H1 (cell line): ENCODE measurements around the gene MMP24. TPM values are rescaled to one million over a fixed set of nuclear protein-coding genes. Genes with fewer than 3 reads are reported as not detected.

Source experiments
- ASH2L ChIP-seq: fragments of 200-600, 300-600 bp; sonication (generic); IDR thresholded peaks from one replicate; pipeline ENCODE4 v1.7.1; 2017; ENCODE audit warnings: low read length
- BCL11A ChIP-seq, 2 experiments: IDR thresholded peaks; one replicate each; pipeline ENCODE4 v1.6.1; 2011; ENCODE audit warnings: low read depth in 2 of 2, low read length in 2 of 2, mild to moderate bottlenecking in 2 of 2
- CEBPB ChIP-seq: IDR thresholded peaks from 2 replicates; pipeline ENCODE4 v1.6.1; 2012; ENCODE audit warnings: low read depth, low read length
- CHD2 ChIP-seq: IDR thresholded peaks from 2 replicates; pipeline ENCODE4 v1.6.1; 2012; ENCODE audit warnings: low read length, improper control_type of control experiment
- EGR1 ChIP-seq: IDR thresholded peaks from 2 replicates; pipeline ENCODE4 v1.6.1; 2011; ENCODE audit warnings: low read depth, low read length, borderline replicate concordance
- EP300 ChIP-seq, 2 experiments: IDR thresholded peaks; 1 replicate in 1 of 2; 2 replicates in 1 of 2; pipeline ENCODE4 v1.6.1; 2011 to 2012; ENCODE audit warnings: low read depth in 2 of 2, low read length in 2 of 2, mild to moderate bottlenecking in 2 of 2, borderline replicate concordance in 1 of 2, inconsistent platforms in 1 of 2, moderate library complexity in 1 of 2
- KDM1A ChIP-seq: fragments of 200-600, 300-600 bp; sonication (generic); IDR thresholded peaks from 2 replicates; pipeline ENCODE4 v1.7.1; 2016; ENCODE audit warnings: mild to moderate bottlenecking, low read length, borderline replicate concordance
- KDM5A ChIP-seq: fragments of 200-600 bp; IDR thresholded peaks from 2 replicates; pipeline ENCODE4 v1.7.1; 2012; ENCODE audit warnings: mild to moderate bottlenecking, low read length, inconsistent platforms, mixed read lengths
- MAX ChIP-seq: IDR thresholded peaks from 2 replicates; pipeline ENCODE4 v1.6.1; 2012; ENCODE audit warnings: inconsistent platforms
- SUZ12 ChIP-seq: fragments of 200-600 bp; sonication (generic); IDR thresholded peaks from 2 replicates; pipeline ENCODE4 v1.6.1; 2012; ENCODE audit warnings: mild to moderate bottlenecking, inconsistent platforms, low read length, moderate library complexity, mixed read lengths
- YY1 ChIP-seq: IDR thresholded peaks from 2 replicates; pipeline ENCODE4 v1.6.1; 2011; ENCODE audit warnings: low read depth, mild to moderate bottlenecking, low read length
- ZNF274 ChIP-seq: IDR thresholded peaks from 2 replicates; pipeline ENCODE4 v1.7.0; 2012; ENCODE audit warnings: low read length, borderline replicate concordance; ENCODE audit errors: extremely low read depth
- polyA plus RNA-seq, 7 experiments: library from polyadenylated mRNA; depleted of rRNA in 3 of 7; stranded (reverse) in 5 of 7; unstranded in 2 of 7; fragments of >200 nt in 5 of 7; fragments of 200-250 nt in 2 of 7; gene quantifications; 1 replicate in 5 of 7; 2 replicates in 1 of 7; 4 replicates in 1 of 7; pipeline versions ENCODE4 v1.2.1 to v1.2.3, GENCODE V29; 2011 to 2013; ENCODE audit warnings: missing spikeins in 2 of 7, mixed read lengths in 2 of 7
- total RNA-seq: library from RNA; stranded (reverse); fragmentation: NEBNext Ultra II Directional; extraction: Animal tissue kit (Norgen Biotek cat#: 25700); gene quantifications from 2 replicates; pipeline ENCODE4 v1.2.1, GENCODE V29; 2021
- TF ChIP-seq, protein P1 (sequence below): fragments of 300-600 bp; sonication (generic); IDR thresholded peaks from 2 replicates; pipeline ENCODE4 v1.7.1; 2012; ENCODE audit warnings: low read length, moderate library complexity, mild to moderate bottlenecking, inconsistent platforms; ENCODE audit not compliant: insufficient replicate concordance

The MMP24 gene
- total and polyA plus RNA-seq, 2 of the 8 experiments (the other 6 are each of a cell fraction or from before 2014, with no cell fraction given), result 18.8 to 21.4 TPM

- TF ChIP-seq, protein P1, sequence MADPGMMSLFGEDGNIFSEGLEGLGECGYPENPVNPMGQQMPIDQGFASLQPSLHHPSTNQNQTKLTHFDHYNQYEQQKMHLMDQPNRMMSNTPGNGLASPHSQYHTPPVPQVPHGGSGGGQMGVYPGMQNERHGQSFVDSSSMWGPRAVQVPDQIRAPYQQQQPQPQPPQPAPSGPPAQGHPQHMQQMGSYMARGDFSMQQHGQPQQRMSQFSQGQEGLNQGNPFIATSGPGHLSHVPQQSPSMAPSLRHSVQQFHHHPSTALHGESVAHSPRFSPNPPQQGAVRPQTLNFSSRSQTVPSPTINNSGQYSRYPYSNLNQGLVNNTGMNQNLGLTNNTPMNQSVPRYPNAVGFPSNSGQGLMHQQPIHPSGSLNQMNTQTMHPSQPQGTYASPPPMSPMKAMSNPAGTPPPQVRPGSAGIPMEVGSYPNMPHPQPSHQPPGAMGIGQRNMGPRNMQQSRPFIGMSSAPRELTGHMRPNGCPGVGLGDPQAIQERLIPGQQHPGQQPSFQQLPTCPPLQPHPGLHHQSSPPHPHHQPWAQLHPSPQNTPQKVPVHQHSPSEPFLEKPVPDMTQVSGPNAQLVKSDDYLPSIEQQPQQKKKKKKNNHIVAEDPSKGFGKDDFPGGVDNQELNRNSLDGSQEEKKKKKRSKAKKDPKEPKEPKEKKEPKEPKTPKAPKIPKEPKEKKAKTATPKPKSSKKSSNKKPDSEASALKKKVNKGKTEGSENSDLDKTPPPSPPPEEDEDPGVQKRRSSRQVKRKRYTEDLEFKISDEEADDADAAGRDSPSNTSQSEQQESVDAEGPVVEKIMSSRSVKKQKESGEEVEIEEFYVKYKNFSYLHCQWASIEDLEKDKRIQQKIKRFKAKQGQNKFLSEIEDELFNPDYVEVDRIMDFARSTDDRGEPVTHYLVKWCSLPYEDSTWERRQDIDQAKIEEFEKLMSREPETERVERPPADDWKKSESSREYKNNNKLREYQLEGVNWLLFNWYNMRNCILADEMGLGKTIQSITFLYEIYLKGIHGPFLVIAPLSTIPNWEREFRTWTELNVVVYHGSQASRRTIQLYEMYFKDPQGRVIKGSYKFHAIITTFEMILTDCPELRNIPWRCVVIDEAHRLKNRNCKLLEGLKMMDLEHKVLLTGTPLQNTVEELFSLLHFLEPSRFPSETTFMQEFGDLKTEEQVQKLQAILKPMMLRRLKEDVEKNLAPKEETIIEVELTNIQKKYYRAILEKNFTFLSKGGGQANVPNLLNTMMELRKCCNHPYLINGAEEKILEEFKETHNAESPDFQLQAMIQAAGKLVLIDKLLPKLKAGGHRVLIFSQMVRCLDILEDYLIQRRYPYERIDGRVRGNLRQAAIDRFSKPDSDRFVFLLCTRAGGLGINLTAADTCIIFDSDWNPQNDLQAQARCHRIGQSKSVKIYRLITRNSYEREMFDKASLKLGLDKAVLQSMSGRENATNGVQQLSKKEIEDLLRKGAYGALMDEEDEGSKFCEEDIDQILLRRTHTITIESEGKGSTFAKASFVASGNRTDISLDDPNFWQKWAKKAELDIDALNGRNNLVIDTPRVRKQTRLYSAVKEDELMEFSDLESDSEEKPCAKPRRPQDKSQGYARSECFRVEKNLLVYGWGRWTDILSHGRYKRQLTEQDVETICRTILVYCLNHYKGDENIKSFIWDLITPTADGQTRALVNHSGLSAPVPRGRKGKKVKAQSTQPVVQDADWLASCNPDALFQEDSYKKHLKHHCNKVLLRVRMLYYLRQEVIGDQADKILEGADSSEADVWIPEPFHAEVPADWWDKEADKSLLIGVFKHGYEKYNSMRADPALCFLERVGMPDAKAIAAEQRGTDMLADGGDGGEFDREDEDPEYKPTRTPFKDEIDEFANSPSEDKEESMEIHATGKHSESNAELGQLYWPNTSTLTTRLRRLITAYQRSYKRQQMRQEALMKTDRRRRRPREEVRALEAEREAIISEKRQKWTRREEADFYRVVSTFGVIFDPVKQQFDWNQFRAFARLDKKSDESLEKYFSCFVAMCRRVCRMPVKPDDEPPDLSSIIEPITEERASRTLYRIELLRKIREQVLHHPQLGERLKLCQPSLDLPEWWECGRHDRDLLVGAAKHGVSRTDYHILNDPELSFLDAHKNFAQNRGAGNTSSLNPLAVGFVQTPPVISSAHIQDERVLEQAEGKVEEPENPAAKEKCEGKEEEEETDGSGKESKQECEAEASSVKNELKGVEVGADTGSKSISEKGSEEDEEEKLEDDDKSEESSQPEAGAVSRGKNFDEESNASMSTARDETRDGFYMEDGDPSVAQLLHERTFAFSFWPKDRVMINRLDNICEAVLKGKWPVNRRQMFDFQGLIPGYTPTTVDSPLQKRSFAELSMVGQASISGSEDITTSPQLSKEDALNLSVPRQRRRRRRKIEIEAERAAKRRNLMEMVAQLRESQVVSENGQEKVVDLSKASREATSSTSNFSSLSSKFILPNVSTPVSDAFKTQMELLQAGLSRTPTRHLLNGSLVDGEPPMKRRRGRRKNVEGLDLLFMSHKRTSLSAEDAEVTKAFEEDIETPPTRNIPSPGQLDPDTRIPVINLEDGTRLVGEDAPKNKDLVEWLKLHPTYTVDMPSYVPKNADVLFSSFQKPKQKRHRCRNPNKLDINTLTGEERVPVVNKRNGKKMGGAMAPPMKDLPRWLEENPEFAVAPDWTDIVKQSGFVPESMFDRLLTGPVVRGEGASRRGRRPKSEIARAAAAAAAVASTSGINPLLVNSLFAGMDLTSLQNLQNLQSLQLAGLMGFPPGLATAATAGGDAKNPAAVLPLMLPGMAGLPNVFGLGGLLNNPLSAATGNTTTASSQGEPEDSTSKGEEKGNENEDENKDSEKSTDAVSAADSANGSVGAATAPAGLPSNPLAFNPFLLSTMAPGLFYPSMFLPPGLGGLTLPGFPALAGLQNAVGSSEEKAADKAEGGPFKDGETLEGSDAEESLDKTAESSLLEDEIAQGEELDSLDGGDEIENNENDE, result no peak
- TF ChIP-seq SUZ12, result no peak
- TF ChIP-seq ZNF274, result no peak
- no peak for TF ChIP-seq CEBPB
- no peak for TF ChIP-seq MAX
- TF ChIP-seq EGR1, result no peak
- TF ChIP-seq BCL11A (IDR thresholded peaks at IDR 0.05; ENCODE audit: low read depth in 2 of 2, low read length in 2 of 2), result no peak
- TF ChIP-seq ASH2L, result no peak
- TF ChIP-seq KDM1A, result no peak
- no peak for TF ChIP-seq KDM5A
- no peak for TF ChIP-seq CHD2
- TF ChIP-seq EP300 (IDR thresholded peaks at IDR 0.05; ENCODE audit: borderline replicate concordance in 1 of 2, low read depth in 2 of 2, low read length in 2 of 2), result no peak
- TF ChIP-seq YY1, result no peak
These were observed 68.6 kb downstream of the MMP24 start (continued) for GRCh38 chr20:35295058-35295457.
